ENCODE data around the gene TRAF5.
"Not testable (repeated sequence)": the region's sequence is repeated elsewhere in the genome, so short reads cannot be mapped to it uniquely, and the experiment has no call there.

The TRAF5 gene

GRCh38 chr1:211344152-211344618 is 17.6 kb downstream of the TRAF5 start:
- no peak for TF ChIP-seq CTCF (IDR thresholded peaks at IDR 0.05; ENCODE audit: insufficient read depth, low read depth, low read length, missing control alignments)
- DNase-seq (ENCODE audit: low read depth), result no peak
- no peak overlapping the region for H3K4me3 ChIP-seq (ENCODE audit: low read length)

GRCh38 chr1:211345719-211346118 is 19.1 kb downstream of the TRAF5 start:
- DNase-seq (ENCODE audit: low read depth), result no peak
- no peak for TF ChIP-seq CTCF (IDR thresholded peaks at IDR 0.05; ENCODE audit: insufficient read depth, low read depth, low read length, missing control alignments)
- no peak overlapping the region for H3K4me3 ChIP-seq (ENCODE audit: low read length)

GRCh38 chr1:211347077-211347844 is 20.6 kb downstream of the TRAF5 start:
- TF ChIP-seq CTCF (IDR thresholded peaks at IDR 0.05; ENCODE audit: insufficient read depth, low read depth, low read length, missing control alignments), result no peak
- DNase-seq (ENCODE audit: low read depth), result no peak

GRCh38 chr1:211348547-211348946 is 21.9 kb downstream of the TRAF5 start:
- DNase-seq (ENCODE audit: low read depth), result no peak
- H3K4me3 ChIP-seq (ENCODE audit: low read length), result no peak overlapping the region

More at GRCh38 chr1:211347077-211347844, 20.6 kb downstream of the TRAF5 start:
- H3K4me3 ChIP-seq (ENCODE audit: low read length), result no peak overlapping the region

GRCh38 chr1:211349741-211350140 is 23.1 kb downstream of the TRAF5 start:
- no peak overlapping the region for H3K4me3 ChIP-seq (ENCODE audit: low read length)
- peak; percentile 46 for DNase-seq (ENCODE audit: low read depth)
- TF ChIP-seq CTCF (IDR thresholded peaks at IDR 0.05; ENCODE audit: insufficient read depth, low read depth, low read length, missing control alignments), result no peak

More at GRCh38 chr1:211348547-211348946, 21.9 kb downstream of the TRAF5 start:
- no peak for TF ChIP-seq CTCF (IDR thresholded peaks at IDR 0.05; ENCODE audit: insufficient read depth, low read depth, low read length, missing control alignments)

GRCh38 chr1:211352055-211352454 is 25.4 kb downstream of the TRAF5 start:
- not testable (repeated sequence) for DNase-seq (ENCODE audit: low read depth); H3K4me3 ChIP-seq (ENCODE audit: low read length)

GRCh38 chr1:211352465-211352864 is 25.8 kb downstream of the TRAF5 start:
- DNase-seq (ENCODE audit: low read depth), result no peak
- H3K4me3 ChIP-seq (ENCODE audit: low read length), result no peak overlapping the region
- no peak for TF ChIP-seq CTCF (IDR thresholded peaks at IDR 0.05; ENCODE audit: insufficient read depth, low read depth, low read length, missing control alignments)

Data from epithelial cell of esophagus (primary cell).